Ureter (tissue), 1 donor: Measurements from ENCODE around the gene FOXP1. TPM values are rescaled to one million over a fixed set of nuclear protein-coding genes. Genes with fewer than 3 reads are reported as not detected.

ENCODE experiments used
- DNase-seq: peaks from one replicate; pipeline ENCODE4 v3.0.0-alpha.2; 2020; ENCODE audit warnings: low spot score
- total RNA-seq: library from RNA; stranded (reverse); gene quantifications from one replicate; pipeline ENCODE4 v1.2.4, GENCODE V29; 2023
- donor health status: DM: yes; HTN: yes; CAD: no.

The FOXP1 gene
- total RNA-seq, 1 donor from 2014 or later, result 179 TPM

DNA sequence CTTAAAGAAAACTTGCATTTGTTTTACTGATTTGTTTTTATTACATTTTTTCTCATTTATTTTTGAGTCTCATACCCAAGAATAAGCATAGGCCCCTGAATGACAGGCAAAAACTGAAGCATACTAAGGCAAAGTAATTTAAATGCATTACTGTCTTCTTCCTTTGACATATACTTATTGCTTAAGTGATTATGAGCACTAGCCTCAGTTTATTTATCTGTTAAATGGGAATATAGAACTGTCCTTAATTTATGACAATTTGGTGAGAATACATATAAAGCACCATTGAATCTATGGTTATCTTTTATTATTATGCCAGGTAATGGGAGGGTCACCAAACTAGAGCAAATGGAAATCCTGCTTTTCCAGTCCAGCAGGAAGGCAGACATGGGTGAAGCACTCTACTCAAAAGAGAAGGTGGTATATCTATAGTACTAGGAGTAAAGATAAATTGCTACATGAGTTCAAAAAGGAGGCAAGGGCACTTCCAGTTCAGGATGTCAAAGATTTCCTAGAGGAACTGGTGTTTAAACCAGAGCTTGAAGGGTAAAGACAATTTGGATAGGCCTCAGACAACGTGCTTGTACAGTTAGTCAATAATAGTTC is 435.0 kb downstream of the FOXP1 start:
- no peak for DNase-seq

GRCh38 chr3:71146673-71147072 is 436.9 kb downstream of the FOXP1 start:
- no peak for DNase-seq

DNA sequence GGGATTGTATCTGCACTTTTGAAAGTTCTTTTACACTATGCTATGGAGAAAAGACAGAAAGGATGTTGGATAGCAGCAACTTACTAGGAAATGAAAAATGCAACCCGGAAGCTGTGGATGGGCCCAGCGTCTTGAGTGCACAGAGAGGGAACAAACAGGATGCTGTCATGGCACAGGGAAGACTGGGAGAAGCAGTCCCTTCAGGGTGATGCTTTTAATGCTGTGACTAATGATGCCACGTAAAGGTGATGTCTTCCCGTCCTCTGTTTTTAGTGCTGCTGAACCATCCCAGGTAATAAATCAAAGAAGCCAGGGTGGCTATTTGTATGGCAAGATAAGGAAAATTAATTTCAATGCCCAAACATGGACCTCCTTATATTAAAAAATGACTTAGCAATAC is 437.6 kb downstream of the FOXP1 start:
- no peak for DNase-seq

GRCh38 chr3:71144525-71145253 is 438.8 kb downstream of the FOXP1 start:
- no peak for DNase-seq

GRCh38 chr3:71143493-71143892 is 440.0 kb downstream of the FOXP1 start:
- no peak for DNase-seq

DNA sequence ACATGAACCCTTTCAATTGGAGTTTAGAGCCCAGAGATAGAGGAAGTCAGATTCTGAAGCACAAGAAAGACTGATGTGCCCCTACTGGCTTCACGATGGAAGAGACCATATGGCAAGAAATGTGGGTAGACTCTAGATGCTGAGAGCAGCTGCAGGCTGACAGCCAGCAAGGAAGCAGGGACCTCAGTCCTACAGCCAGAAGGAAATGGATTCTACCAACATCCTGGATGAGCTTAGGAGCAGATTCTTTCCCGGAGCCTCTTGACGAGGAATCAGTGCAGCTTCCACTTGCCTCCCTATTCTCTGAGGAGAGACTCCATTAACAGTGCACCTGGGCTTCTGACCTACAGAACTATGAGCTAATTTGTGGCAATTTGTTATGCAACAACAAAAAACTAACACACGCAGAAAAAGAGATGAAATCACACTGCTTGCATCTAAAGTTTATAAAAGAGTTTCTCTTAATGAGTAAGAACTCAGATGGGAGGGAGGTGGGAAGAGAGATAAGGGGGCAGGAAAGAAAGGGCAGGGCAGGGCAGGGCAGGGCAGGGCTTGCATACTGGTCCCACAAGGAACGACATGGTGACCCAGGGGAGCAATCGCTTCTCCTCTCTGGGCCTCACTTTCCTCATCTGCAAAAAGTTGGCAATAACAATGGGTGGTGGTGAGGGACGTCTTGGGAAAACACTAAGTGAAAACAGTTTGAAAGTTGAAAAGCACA is 440.9 kb downstream of the FOXP1 start:
- DNase-seq, result no peak

DNA sequence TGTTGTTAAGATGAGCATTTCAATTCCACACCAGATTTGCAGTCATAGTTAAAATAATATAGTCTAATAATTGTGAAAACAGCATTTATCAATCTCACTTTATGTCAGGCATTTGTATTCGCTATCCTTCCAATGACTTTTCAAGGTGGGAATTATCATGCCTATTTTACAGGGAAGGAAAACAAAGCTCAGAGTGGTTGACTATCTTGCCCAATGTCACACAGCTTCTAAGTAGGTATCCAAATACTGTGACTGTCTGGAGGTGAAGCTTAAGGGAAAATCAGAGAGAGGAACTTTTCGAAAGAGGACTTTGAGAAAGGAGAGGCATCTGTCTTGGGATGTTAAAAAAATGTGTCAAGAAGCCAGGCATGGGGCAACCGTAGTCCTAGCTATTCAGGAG is 443.1 kb downstream of the FOXP1 start:
- no peak for DNase-seq

- DNase-seq, result no peak
Measured at GRCh38 chr3:71139496-71139895, 444.0 kb downstream of the FOXP1 start.

GRCh38 chr3:71138410-71138809 is 445.1 kb downstream of the FOXP1 start:
- no peak for DNase-seq

DNA sequence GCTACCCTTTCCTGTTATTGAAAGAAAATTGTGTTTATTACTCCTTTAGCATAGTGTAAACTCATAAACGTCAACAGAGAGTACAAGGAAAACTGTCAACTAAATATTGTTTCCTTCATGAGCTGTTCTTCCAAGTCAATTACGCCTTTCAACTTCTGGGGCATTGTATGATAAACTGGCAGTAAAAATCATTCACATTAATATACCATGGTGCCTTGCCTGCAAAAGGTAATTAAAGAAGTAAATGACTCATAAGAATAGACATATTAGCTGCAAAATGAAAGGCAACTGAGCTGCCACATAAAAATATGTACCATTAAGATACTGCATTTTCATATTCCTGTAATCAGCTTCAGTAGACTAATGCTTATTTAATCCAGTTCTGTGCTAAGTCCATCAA is 447.3 kb downstream of the FOXP1 start:
- DNase-seq, result no peak

DNA sequence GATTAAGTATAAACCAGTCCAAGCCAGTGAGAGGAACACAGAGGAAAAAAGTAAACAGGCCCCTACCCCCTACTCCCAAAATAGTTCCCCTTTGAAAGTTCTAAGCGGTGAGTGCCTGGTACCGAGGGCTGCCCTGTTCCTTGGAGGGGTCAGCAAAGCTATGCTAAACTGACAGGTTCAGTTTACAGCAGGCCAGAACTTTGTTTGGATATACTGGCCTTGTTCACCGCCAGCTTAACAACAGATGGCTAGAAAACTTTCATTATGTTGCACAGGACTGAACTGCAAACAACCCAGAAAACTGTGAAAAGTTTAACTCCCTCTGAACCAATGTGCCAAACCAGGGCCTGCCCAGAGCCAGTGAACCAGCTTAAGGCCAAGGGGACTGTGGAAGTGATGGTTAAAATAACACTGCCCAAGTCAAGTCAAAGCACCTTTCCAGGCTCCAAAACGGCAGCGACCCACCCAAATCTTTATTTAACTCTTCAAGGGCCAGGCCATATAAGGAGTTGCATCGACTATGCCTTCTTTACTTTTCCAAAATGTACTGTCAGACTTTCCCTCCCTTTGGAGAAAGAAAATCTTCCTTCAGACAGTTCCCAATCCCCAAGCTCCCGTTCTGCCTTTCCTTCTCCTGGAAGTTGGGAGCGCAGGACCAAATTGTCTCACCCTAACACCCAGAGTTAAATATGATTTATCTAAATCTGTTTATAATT is 448.0 kb downstream of the FOXP1 start:
- DNase-seq, result no peak

DNA sequence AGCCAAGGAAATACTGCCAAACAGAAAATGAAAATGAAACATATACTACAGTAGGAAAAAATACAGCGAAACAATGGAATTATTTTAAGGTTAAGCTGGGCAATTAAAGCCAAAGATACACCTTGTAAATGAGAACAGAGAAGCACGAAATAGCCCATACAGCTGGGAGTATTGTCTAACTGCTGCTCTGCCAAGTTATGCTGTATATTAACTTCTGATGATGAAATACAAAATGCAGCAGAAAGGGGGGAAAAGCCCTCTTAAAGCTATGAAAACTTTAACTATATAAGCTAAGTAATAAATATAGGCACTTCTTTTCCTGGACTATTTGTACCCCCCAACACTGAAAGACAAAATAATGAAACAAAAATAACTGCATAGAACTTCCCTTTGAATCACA is 449.0 kb downstream of the FOXP1 start:
- DNase-seq, result no peak

DNA sequence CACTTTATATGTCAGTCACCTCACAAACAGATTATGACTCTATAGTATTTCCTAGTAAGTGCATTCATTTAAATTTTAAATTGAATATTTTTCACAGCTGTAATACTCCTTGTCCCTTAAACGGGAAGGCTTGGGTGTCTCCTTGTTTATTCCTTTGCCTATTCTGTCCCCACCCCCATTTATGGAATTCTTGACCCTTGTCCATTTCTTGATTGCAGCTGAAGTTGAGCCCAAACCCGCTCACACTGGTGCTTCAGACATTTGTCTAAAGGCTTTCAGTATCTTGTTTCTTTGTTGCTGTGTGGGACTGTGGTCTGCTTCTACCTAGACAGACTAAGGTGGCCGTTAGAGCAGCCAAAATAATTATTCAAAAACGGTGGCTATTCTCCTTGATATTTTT is 449.7 kb downstream of the FOXP1 start:
- DNase-seq, result no peak

GRCh38 chr3:71132995-71133730 is 450.4 kb downstream of the FOXP1 start:
- no peak for DNase-seq

GRCh38 chr3:71131375-71132314 is 451.9 kb downstream of the FOXP1 start:
- no peak for DNase-seq

- DNase-seq, result peak; percentile 71
Measured at GRCh38 chr3:71130471-71131374, 452.8 kb downstream of the FOXP1 start.

DNA sequence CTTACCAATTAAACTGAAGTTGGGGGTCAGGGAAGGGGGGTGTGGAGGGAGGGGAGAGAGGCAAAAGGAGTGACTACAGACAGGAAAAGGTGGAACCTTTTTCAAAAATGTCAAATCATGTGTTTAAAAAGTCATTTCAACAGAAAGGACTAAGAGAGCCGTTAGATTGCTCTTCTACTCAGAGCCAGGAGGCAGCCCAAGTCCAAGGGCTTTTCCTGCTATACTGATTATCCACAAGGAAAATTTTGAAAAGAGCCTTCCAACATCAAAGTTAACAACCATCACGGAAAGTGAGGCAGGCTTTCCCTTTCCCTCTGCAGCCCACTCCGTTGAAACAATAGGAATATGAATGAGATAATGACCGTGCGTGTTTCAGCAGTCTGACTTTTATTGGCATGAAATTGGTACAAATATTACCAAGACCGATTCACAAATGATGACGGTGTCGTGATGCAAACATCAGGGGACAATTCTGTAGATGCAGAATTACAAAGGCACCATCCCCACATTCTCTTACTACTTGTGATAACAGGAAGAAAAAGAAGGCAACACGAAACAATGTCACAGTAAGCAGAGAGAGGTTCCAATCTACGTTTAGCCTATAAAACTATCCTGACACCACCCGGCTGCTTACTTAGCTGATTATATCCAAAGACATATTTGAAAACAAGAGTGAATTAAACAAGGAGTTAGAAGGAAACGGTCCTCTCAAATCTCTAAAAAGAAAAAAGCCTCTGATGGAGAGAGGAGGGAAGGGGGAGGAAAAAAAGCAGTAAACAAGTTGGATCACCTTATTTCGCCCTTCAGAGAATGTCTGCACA is 453.7 kb downstream of the FOXP1 start:
- DNase-seq, result no peak

DNA sequence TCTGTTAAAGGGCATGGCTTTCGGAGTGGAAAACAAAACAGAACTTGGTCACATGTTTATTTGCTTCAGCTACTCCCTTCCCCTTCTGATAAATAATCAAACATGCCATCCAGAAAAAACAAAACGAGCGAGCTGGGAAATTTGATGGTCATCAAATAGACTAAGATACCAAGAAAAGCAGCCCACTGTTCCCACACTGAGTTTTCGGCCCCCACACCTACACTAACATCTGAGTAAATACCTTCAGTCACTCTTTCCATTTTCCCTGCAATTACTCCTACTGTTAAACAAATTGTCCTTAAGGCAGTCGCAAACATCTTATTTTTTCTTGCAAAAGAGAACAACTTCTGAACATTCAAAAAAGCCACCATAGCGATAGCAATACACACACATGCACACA is 454.6 kb downstream of the FOXP1 start:
- DNase-seq, result no peak

DNA sequence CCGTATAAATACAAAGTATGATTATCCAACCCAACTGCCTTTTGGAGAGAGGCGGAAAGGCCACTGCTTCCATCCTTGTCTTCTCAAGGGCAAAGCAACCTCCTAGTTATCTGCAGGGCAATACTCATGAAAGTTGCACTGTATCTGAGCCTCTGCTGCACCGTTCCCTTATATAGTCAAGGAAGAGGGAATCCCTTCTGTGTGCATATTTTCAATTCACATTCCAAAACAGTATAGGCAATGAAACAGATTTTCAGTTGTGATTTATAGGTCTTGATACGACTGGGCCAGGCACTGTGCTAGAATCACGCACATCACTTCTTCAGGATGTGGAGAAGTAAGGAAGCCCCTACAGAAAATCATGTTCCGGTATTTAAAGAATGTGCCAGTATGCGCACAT is 455.7 kb downstream of the FOXP1 start:
- DNase-seq, result no peak
